Measurements from ENCODE around the gene UNC93A.
"Not testable (repeated sequence)": the region's sequence is repeated elsewhere in the genome, so short reads cannot be mapped to it uniquely, and the experiment has no call there.

Gene UNC93A

GRCh38 chr6:167302074-167302473 is 11.0 kb downstream of the UNC93A start:
- H3K9me3 ChIP-seq (ENCODE audit: control insufficient read depth in 1 of 2, low read length in 2 of 2), result no peaks in the 10 kb centered on the region
- H3K4me1 ChIP-seq (ENCODE audit: control insufficient read depth in 1 of 2, insufficient read depth in 2 of 2, low read length in 2 of 2), result no peaks in the 10 kb centered on the region
- no peak overlapping the region for H3K4me3 ChIP-seq (ENCODE audit: low read depth in 1 of 2, low read length in 2 of 2)
- H3K36me3 ChIP-seq (ENCODE audit: control insufficient read depth in 1 of 2, insufficient read depth in 2 of 2, low read length in 2 of 2), result no peaks in the 10 kb centered on the region
- H3K27ac ChIP-seq (ENCODE audit: low read depth, low read length), result no peak overlapping the region
- no peaks in the 10 kb centered on the region for H3K27me3 ChIP-seq (ENCODE audit: control insufficient read depth in 1 of 2, insufficient read depth in 2 of 2, low read length in 2 of 2)
- no peak overlapping the region for H3K9ac ChIP-seq (ENCODE audit: low read depth in 1 of 2, low read length in 2 of 2)

GRCh38 chr6:167302796-167303195 is 11.7 kb downstream of the UNC93A start:
- no peaks in the 10 kb centered on the region for H3K4me1 ChIP-seq (ENCODE audit: control insufficient read depth in 1 of 2, insufficient read depth in 2 of 2, low read length in 2 of 2)
- H3K9ac ChIP-seq (ENCODE audit: low read depth in 1 of 2, low read length in 2 of 2), result no peak overlapping the region
- no peaks in the 10 kb centered on the region for H3K9me3 ChIP-seq (ENCODE audit: control insufficient read depth in 1 of 2, low read length in 2 of 2)
- no peaks in the 10 kb centered on the region for H3K27me3 ChIP-seq (ENCODE audit: control insufficient read depth in 1 of 2, insufficient read depth in 2 of 2, low read length in 2 of 2)
- H3K36me3 ChIP-seq (ENCODE audit: control insufficient read depth in 1 of 2, insufficient read depth in 2 of 2, low read length in 2 of 2), result no peaks in the 10 kb centered on the region
- H3K4me3 ChIP-seq (ENCODE audit: low read depth in 1 of 2, low read length in 2 of 2), result no peak overlapping the region
- H3K27ac ChIP-seq (ENCODE audit: low read depth, low read length), result no peak overlapping the region

- no peak overlapping the region for H3K4me3 ChIP-seq (ENCODE audit: low read depth in 1 of 2, low read length in 2 of 2)
- no peaks in the 10 kb centered on the region for H3K4me1 ChIP-seq (ENCODE audit: control insufficient read depth in 1 of 2, insufficient read depth in 2 of 2, low read length in 2 of 2)
- no peak overlapping the region for H3K9ac ChIP-seq (ENCODE audit: low read depth in 1 of 2, low read length in 2 of 2)
- no peak overlapping the region for H3K27ac ChIP-seq (ENCODE audit: low read depth, low read length)
- no peaks in the 10 kb centered on the region for H3K36me3 ChIP-seq (ENCODE audit: control insufficient read depth in 1 of 2, insufficient read depth in 2 of 2, low read length in 2 of 2)
- no peaks in the 10 kb centered on the region for H3K9me3 ChIP-seq (ENCODE audit: control insufficient read depth in 1 of 2, low read length in 2 of 2)
- H3K27me3 ChIP-seq (ENCODE audit: control insufficient read depth in 1 of 2, insufficient read depth in 2 of 2, low read length in 2 of 2), result no peaks in the 10 kb centered on the region
Measured at GRCh38 chr6:167303675-167304625, 12.8 kb downstream of the UNC93A start.

- no peaks in the 10 kb centered on the region for H3K4me1 ChIP-seq (ENCODE audit: control insufficient read depth in 1 of 2, insufficient read depth in 2 of 2, low read length in 2 of 2)
Measured at GRCh38 chr6:167304912-167305311, 13.8 kb downstream of the UNC93A start.

GRCh38 chr6:167305796-167306195 is 14.7 kb downstream of the UNC93A start:
- Histone ChIP-seq H3K4me3 (ENCODE audit: low read depth in 1 of 2, low read length in 2 of 2) (no peak overlapping the region), H3K27ac (ENCODE audit: low read depth, low read length) (no peak overlapping the region)

More at GRCh38 chr6:167304912-167305311, 13.8 kb downstream of the UNC93A start:
- Histone ChIP-seq H3K27me3 (ENCODE audit: control insufficient read depth in 1 of 2, insufficient read depth in 2 of 2, low read length in 2 of 2) (no peaks in the 10 kb centered on the region), H3K4me3 (ENCODE audit: low read depth in 1 of 2, low read length in 2 of 2) (no peak overlapping the region), H3K9ac (ENCODE audit: low read depth in 1 of 2, low read length in 2 of 2) (no peak overlapping the region), H3K27ac (ENCODE audit: low read depth, low read length) (no peak overlapping the region), H3K36me3 (ENCODE audit: control insufficient read depth in 1 of 2, insufficient read depth in 2 of 2, low read length in 2 of 2) (no peaks in the 10 kb centered on the region), H3K9me3 (ENCODE audit: control insufficient read depth in 1 of 2, low read length in 2 of 2) (no peaks in the 10 kb centered on the region)

DNA sequence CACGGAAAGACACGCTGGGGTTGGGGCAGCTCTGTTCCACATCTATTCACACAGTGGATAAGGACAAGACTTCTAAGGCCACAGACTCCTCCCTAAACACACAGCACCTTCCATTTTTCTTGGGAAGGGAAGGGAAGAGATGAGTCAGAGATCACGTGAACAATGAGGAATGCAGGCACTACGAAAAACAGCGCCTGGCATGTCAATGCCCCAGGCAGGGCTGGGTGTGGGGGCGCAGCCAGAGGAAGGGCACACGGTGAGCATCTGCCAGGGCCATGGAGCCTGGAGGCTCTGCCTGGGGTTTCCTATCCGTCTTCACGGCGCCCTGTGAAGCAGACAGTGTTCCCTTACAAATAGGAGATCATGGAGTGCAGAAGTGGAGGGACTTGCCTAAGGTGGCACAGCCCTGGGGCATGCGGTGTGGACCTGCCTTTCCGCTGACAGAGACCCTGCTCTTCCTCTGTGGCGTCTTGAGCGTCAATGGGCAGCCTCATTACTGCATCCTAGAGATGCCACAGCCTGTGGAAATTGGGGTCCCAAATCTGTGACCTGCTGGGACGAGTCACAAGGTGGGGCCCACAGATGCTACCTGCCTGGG is 15.4 kb downstream of the UNC93A start:
- no peaks in the 10 kb centered on the region for H3K36me3 ChIP-seq (ENCODE audit: control insufficient read depth in 1 of 2, insufficient read depth in 2 of 2, low read length in 2 of 2)
- no peak overlapping the region for H3K9ac ChIP-seq (ENCODE audit: low read depth in 1 of 2, low read length in 2 of 2)
- no peaks in the 10 kb centered on the region for H3K4me1 ChIP-seq (ENCODE audit: control insufficient read depth in 1 of 2, insufficient read depth in 2 of 2, low read length in 2 of 2)
- H3K27me3 ChIP-seq (ENCODE audit: control insufficient read depth in 1 of 2, insufficient read depth in 2 of 2, low read length in 2 of 2), result no peaks in the 10 kb centered on the region
- H3K9me3 ChIP-seq (ENCODE audit: control insufficient read depth in 1 of 2, low read length in 2 of 2), result no peaks in the 10 kb centered on the region
- no peak overlapping the region for H3K4me3 ChIP-seq (ENCODE audit: low read depth in 1 of 2, low read length in 2 of 2)
- no peak overlapping the region for H3K27ac ChIP-seq (ENCODE audit: low read depth, low read length)

More at GRCh38 chr6:167305796-167306195, 14.7 kb downstream of the UNC93A start:
- H3K27me3 ChIP-seq (ENCODE audit: control insufficient read depth in 1 of 2, insufficient read depth in 2 of 2, low read length in 2 of 2), result no peaks in the 10 kb centered on the region
- H3K4me1 ChIP-seq (ENCODE audit: control insufficient read depth in 1 of 2, insufficient read depth in 2 of 2, low read length in 2 of 2), result no peaks in the 10 kb centered on the region
- no peaks in the 10 kb centered on the region for H3K36me3 ChIP-seq (ENCODE audit: control insufficient read depth in 1 of 2, insufficient read depth in 2 of 2, low read length in 2 of 2)
- no peak overlapping the region for H3K9ac ChIP-seq (ENCODE audit: low read depth in 1 of 2, low read length in 2 of 2)
- no peaks in the 10 kb centered on the region for H3K9me3 ChIP-seq (ENCODE audit: control insufficient read depth in 1 of 2, low read length in 2 of 2)

GRCh38 chr6:167307342-167307955 is 16.3 kb downstream of the UNC93A start:
- no peak overlapping the region for H3K9ac ChIP-seq (ENCODE audit: low read depth in 1 of 2, low read length in 2 of 2)
- H3K27me3 ChIP-seq (ENCODE audit: control insufficient read depth in 1 of 2, insufficient read depth in 2 of 2, low read length in 2 of 2), result no peaks in the 10 kb centered on the region
- no peak overlapping the region for H3K4me3 ChIP-seq (ENCODE audit: low read depth in 1 of 2, low read length in 2 of 2)
- no peaks in the 10 kb centered on the region for H3K4me1 ChIP-seq (ENCODE audit: control insufficient read depth in 1 of 2, insufficient read depth in 2 of 2, low read length in 2 of 2)
- no peak overlapping the region for H3K27ac ChIP-seq (ENCODE audit: low read depth, low read length)
- no peaks in the 10 kb centered on the region for H3K9me3 ChIP-seq (ENCODE audit: control insufficient read depth in 1 of 2, low read length in 2 of 2)
- H3K36me3 ChIP-seq (ENCODE audit: control insufficient read depth in 1 of 2, insufficient read depth in 2 of 2, low read length in 2 of 2), result no peaks in the 10 kb centered on the region

- Histone ChIP-seq H3K4me1 (ENCODE audit: control insufficient read depth in 1 of 2, insufficient read depth in 2 of 2, low read length in 2 of 2) (no peaks in the 10 kb centered on the region), H3K4me3 (ENCODE audit: low read depth in 1 of 2, low read length in 2 of 2) (no peak overlapping the region), H3K9me3 (ENCODE audit: control insufficient read depth in 1 of 2, low read length in 2 of 2) (no peaks in the 10 kb centered on the region), H3K27ac (ENCODE audit: low read depth, low read length) (no peak overlapping the region), H3K9ac (ENCODE audit: low read depth in 1 of 2, low read length in 2 of 2) (no peak overlapping the region), H3K27me3 (ENCODE audit: control insufficient read depth in 1 of 2, insufficient read depth in 2 of 2, low read length in 2 of 2) (no peaks in the 10 kb centered on the region), H3K36me3 (ENCODE audit: control insufficient read depth in 1 of 2, insufficient read depth in 2 of 2, low read length in 2 of 2) (no peaks in the 10 kb centered on the region)
Measured at GRCh38 chr6:167308207-167308606, 17.1 kb downstream of the UNC93A start.

DNA sequence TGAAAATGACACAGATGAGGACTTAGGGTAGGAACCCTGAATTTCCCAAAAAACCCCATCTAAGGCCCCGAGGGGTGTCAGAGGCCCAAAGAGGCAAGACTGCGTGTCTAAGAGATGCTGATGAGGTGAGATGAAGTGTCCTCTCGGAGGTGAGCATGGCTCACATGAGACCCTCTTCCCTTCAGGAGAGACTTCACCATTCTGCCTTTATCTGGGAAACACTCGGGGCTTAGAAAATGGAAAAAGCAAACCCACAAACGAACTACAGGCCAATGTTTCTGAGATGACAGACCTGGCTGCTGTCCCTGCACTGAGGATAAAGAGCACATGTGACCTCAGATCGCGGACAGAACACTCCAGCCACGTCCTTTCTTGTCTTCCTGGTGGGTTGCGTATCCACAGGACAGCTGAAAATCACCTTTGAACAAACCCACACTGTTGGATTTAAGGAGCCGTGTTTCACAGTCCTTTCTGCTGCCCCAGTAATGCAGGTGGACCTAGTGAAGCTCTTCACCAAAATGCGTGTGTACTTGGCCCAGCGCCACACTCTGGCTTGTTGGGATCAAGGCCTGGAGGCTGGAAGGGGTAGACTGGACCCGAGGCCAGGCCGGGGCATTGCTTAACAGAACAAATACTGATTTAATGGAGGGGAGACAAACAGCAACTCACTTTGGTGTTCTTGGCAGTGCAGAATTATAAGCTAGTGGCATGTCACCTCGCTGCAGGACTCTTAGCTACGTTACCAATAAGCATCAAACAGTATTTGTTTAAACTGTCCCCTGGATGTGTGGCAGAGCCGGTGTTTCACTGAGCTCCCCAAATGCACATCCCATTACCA is 18.5 kb downstream of the UNC93A start:
- H3K9me3 ChIP-seq (ENCODE audit: control insufficient read depth in 1 of 2, low read length in 2 of 2); H3K27ac ChIP-seq (ENCODE audit: low read depth, low read length); H3K4me3 ChIP-seq (ENCODE audit: low read depth in 1 of 2, low read length in 2 of 2); H3K4me1 ChIP-seq (ENCODE audit: control insufficient read depth in 1 of 2, insufficient read depth in 2 of 2, low read length in 2 of 2); H3K27me3 ChIP-seq (ENCODE audit: control insufficient read depth in 1 of 2, insufficient read depth in 2 of 2, low read length in 2 of 2); H3K36me3 ChIP-seq (ENCODE audit: control insufficient read depth in 1 of 2, insufficient read depth in 2 of 2, low read length in 2 of 2); H3K9ac ChIP-seq (ENCODE audit: low read depth in 1 of 2, low read length in 2 of 2): not testable (repeated sequence)
